ENCODE data around the gene ZC3H13.

The ZC3H13 gene

GRCh38 chr13:46052319-46053161 lies at the start of gene ZC3H13:
Gene ZC3H13 (minus strand): TSS chr13:46052746. CDS start chr13:46045507, 7,239 bp downstream.
- peak; percentile 77 to 87 for DNase-seq (ENCODE audit: low read depth in 2 of 2)

GRCh38 chr13:46102255-46102605 lies 49.7 kb upstream of the ZC3H13 start:
- no peak for DNase-seq (ENCODE audit: low read depth in 2 of 2)

- DNase-seq (ENCODE audit: low read depth in 2 of 2): no peak
Measured at GRCh38 chr13:46101484-46102254, 49.1 kb upstream of the ZC3H13 start.

- DNase-seq (ENCODE audit: low read depth in 2 of 2): no peak
Measured at GRCh38 chr13:46101002-46101401, 48.5 kb upstream of the ZC3H13 start.

GRCh38 chr13:46100191-46100815 lies 47.8 kb upstream of the ZC3H13 start:
- DNase-seq (ENCODE audit: low read depth in 2 of 2): no peak

- DNase-seq (ENCODE audit: low read depth in 2 of 2): no peak
Measured at GRCh38 chr13:46097663-46098062, 45.1 kb upstream of the ZC3H13 start.

GRCh38 chr13:46097015-46097414 lies 44.5 kb upstream of the ZC3H13 start:
- no peak for DNase-seq (ENCODE audit: low read depth in 2 of 2)

GRCh38 chr13:46094478-46094877 lies 41.9 kb upstream of the ZC3H13 start:
- DNase-seq (ENCODE audit: low read depth in 2 of 2): no peak

- no peak for DNase-seq (ENCODE audit: low read depth in 2 of 2)
Measured at GRCh38 chr13:46088821-46089562, 36.4 kb upstream of the ZC3H13 start.

GRCh38 chr13:46087481-46087880 lies 34.9 kb upstream of the ZC3H13 start:
- no peak for DNase-seq (ENCODE audit: low read depth in 2 of 2)

- no peak for DNase-seq (ENCODE audit: low read depth in 2 of 2)
Measured at GRCh38 chr13:46086985-46087384, 34.4 kb upstream of the ZC3H13 start.

- no peak for DNase-seq (ENCODE audit: low read depth in 2 of 2)
Measured at GRCh38 chr13:46086421-46086922, 33.9 kb upstream of the ZC3H13 start.

GRCh38 chr13:46085737-46086136 lies 33.2 kb upstream of the ZC3H13 start:
- DNase-seq (ENCODE audit: low read depth in 2 of 2): no peak

- DNase-seq (ENCODE audit: low read depth in 2 of 2): no peak
Measured at GRCh38 chr13:46082324-46082723, 29.8 kb upstream of the ZC3H13 start.

GRCh38 chr13:46079770-46080169 lies 27.2 kb upstream of the ZC3H13 start:
- no peak for DNase-seq (ENCODE audit: low read depth in 2 of 2)

- no peak for DNase-seq (ENCODE audit: low read depth in 2 of 2)
Measured at GRCh38 chr13:46077265-46077664, 24.7 kb upstream of the ZC3H13 start.

- no peak for DNase-seq (ENCODE audit: low read depth in 2 of 2)
Measured at GRCh38 chr13:46076827-46077226, 24.3 kb upstream of the ZC3H13 start.

- DNase-seq (ENCODE audit: low read depth in 2 of 2): no peak
Measured at GRCh38 chr13:46075811-46076210, 23.3 kb upstream of the ZC3H13 start.

- no peak for DNase-seq (ENCODE audit: low read depth in 2 of 2)
Measured at GRCh38 chr13:46071590-46072249, 19.2 kb upstream of the ZC3H13 start.

- no peak for DNase-seq (ENCODE audit: low read depth in 2 of 2)
Measured at GRCh38 chr13:46063292-46063691, 10.7 kb upstream of the ZC3H13 start.

GRCh38 chr13:46062185-46062584 lies 9.6 kb upstream of the ZC3H13 start:
- no peak for DNase-seq (ENCODE audit: low read depth in 2 of 2)

Data from stimulated activated CD4-positive, alpha-beta T cell treated with anti-CD3 and anti-CD28 coated beads, Interleukin-1b, Interleukin-23, amount 100 ng/mL, for 4 hours (primary cell).